Measurements from ENCODE around the gene MATN1. TPM values are rescaled to one million over a fixed set of nuclear protein-coding genes. Genes with fewer than 3 reads are reported as not detected.

The MATN1 gene
- polyA plus RNA-seq, 4 donors: 0.03 to 0.32 TPM; not detected in 2

DNA sequence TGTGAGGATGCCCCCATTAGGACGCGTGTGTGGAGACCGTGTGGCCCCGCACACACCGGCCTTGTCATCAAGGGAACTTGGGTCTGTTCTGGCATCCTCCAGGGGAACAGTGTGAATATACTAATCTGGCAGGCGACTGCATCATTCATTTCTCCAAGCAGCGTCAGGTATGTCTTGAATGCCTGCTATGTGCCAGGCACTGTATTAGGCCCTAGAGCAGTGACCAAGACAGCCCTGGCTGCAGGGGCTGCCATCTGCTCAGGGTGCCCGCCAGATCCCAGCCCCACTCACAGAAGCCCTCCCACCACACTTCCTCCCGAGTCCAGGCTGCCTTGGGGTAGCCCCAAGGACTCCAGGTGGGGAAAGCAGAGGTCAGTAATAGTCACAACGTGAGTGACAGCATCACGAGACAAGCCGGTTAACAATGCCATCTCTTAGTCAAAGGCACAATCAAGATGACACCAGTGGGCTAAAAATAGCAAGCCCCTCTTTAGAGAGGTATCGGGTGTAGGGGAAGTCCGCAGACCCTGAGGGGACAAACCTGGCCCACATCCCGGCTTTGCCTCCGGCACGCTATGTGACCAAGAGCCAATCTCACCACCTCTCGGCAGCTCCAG is 41.7 kb upstream of the MATN1 start:
- H3K36me3 ChIP-seq (ENCODE audit: control insufficient read depth in 3 of 3, insufficient read depth in 2 of 3, low read depth in 1 of 3, low read length in 3 of 3): no peaks in the 10 kb centered on the region
- no peak overlapping the region for H3K27ac ChIP-seq (ENCODE audit: low read depth in 1 of 3, low read length in 2 of 3)
- FAIRE-seq (no peak), DNase-seq (no peak)
- H3K9me3 ChIP-seq (ENCODE audit: control insufficient read depth in 2 of 2, insufficient read depth in 1 of 2, low read depth in 1 of 2, low read length in 1 of 2): peaks cover 0 to 6% of the 10 kb centered on the region in 2 donors
- no peak overlapping the region for H3K4me3 ChIP-seq (ENCODE audit: low read depth in 1 of 3, low read length in 3 of 3)
- WGBS, 3 donors: 91 to 92% (median 92%) methylated on average over 18 of the region's 18 CpGs
- no peaks in the 10 kb centered on the region for H3K27me3 ChIP-seq (ENCODE audit: control insufficient read depth in 3 of 3, insufficient read depth in 3 of 3, low read length in 3 of 3)
- peaks cover 0 to 9% (median 0%) of the 10 kb centered on the region in 3 donors for H3K4me1 ChIP-seq (ENCODE audit: control insufficient read depth in 3 of 3, insufficient read depth in 2 of 3, low read depth in 1 of 3, low read length in 2 of 3)

DNA sequence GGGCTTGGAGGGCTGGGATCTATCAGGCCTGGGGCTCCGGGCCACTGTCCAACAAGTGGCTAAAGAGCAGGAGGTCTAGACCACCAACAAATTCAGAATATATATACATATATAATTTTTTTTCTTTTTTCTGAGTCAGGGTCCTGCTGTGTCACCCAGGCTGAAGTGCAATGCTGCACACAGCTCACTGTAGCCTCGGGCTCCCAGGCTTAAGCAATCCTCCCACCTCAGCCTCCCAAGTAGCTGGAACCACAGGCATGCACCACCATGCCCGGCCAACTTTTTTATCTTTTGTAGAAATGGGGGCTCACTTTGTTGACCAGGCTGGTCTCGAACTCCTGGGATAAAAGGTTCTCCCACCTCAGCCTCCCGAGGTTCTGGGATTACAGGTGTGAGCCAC is 41.0 kb upstream of the MATN1 start:
- no peak overlapping the region for H3K27ac ChIP-seq (ENCODE audit: low read depth in 1 of 3, low read length in 2 of 3)
- peaks cover 0 to 8% of the 10 kb centered on the region in 2 donors for H3K9me3 ChIP-seq (ENCODE audit: control insufficient read depth in 2 of 2, insufficient read depth in 1 of 2, low read depth in 1 of 2, low read length in 1 of 2)
- 84 to 94% (median 89%) methylated on average over 5 of the region's 5 CpGs for WGBS, 3 donors
- H3K4me3 ChIP-seq (ENCODE audit: low read depth in 1 of 3, low read length in 3 of 3): no peak overlapping the region
- peaks cover 0 to 9% (median 0%) of the 10 kb centered on the region in 3 donors for H3K4me1 ChIP-seq (ENCODE audit: control insufficient read depth in 3 of 3, insufficient read depth in 2 of 3, low read depth in 1 of 3, low read length in 2 of 3)
- no peaks in the 10 kb centered on the region for H3K27me3 ChIP-seq (ENCODE audit: control insufficient read depth in 3 of 3, insufficient read depth in 3 of 3, low read length in 3 of 3)
- DNase-seq: no peak
- no peak for FAIRE-seq
- H3K36me3 ChIP-seq (ENCODE audit: control insufficient read depth in 3 of 3, insufficient read depth in 2 of 3, low read depth in 1 of 3, low read length in 3 of 3): no peaks in the 10 kb centered on the region

DNA sequence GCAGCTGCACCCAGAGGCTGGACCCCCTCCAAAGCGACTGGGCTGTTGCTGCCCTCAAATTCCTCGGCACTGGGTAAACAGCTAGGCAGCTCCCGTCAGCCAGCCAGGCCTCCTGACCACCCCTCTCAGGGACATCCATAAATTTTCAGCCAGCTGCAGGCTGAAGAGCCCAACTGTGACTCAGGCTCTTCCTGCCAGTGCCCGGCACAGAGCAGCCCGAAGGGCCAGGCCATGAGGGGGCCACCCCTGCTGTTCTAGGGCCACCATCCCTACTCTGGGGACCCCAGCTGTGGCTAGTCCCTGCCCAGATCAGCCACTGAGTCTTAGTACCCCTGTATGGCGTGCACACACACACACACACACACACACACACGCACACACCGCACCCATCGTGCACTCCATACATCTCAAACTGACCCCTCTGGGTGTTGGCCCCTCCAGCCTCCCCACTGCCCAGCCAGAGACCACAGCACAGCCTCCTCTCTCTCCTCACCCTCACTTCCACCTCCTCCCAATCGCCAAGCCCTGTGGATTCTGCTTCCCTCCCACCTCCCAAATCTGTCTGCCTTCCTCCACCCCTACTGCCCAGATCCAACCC is 40.4 kb upstream of the MATN1 start:
- FAIRE-seq (no peak), DNase-seq (no peak)
- H3K4me3 ChIP-seq (ENCODE audit: low read depth in 1 of 3, low read length in 3 of 3): no peak overlapping the region
- H3K36me3 ChIP-seq (ENCODE audit: control insufficient read depth in 3 of 3, insufficient read depth in 2 of 3, low read depth in 1 of 3, low read length in 3 of 3): no peaks in the 10 kb centered on the region
- 74 to 78% (median 75%) methylated on average over 10 of the region's 10 CpGs for WGBS, 3 donors
- H3K27me3 ChIP-seq (ENCODE audit: control insufficient read depth in 3 of 3, insufficient read depth in 3 of 3, low read length in 3 of 3): no peaks in the 10 kb centered on the region
- H3K27ac ChIP-seq (ENCODE audit: low read depth in 1 of 3, low read length in 2 of 3): no peak overlapping the region
- peaks cover 0 to 9% (median 0%) of the 10 kb centered on the region in 3 donors for H3K4me1 ChIP-seq (ENCODE audit: control insufficient read depth in 3 of 3, insufficient read depth in 2 of 3, low read depth in 1 of 3, low read length in 2 of 3)
- peaks cover 0 to 8% of the 10 kb centered on the region in 2 donors for H3K9me3 ChIP-seq (ENCODE audit: control insufficient read depth in 2 of 2, insufficient read depth in 1 of 2, low read depth in 1 of 2, low read length in 1 of 2)

- Histone ChIP-seq H3K36me3 (ENCODE audit: control insufficient read depth in 3 of 3, insufficient read depth in 2 of 3, low read depth in 1 of 3, low read length in 3 of 3) (no peaks in the 10 kb centered on the region), H3K4me1 (ENCODE audit: control insufficient read depth in 3 of 3, insufficient read depth in 2 of 3, low read depth in 1 of 3, low read length in 2 of 3) (peaks cover 0 to 9% (median 0%) of the 10 kb centered on the region in 3 donors), H3K27ac (ENCODE audit: low read depth in 1 of 3, low read length in 2 of 3) (no peak overlapping the region), H3K9me3 (ENCODE audit: control insufficient read depth in 2 of 2, insufficient read depth in 1 of 2, low read depth in 1 of 2, low read length in 1 of 2) (peaks cover 0 to 8% of the 10 kb centered on the region in 2 donors), H3K4me3 (ENCODE audit: low read depth in 1 of 3, low read length in 3 of 3) (no peak overlapping the region), H3K27me3 (ENCODE audit: control insufficient read depth in 3 of 3, insufficient read depth in 3 of 3, low read length in 3 of 3) (no peaks in the 10 kb centered on the region)
- no peak for FAIRE-seq
- no peak for DNase-seq
- 77 to 87% (median 85%) methylated on average over 7 of the region's 7 CpGs for whole genome bisulfite sequencing, 3 donors
These were observed 39.7 kb upstream of the MATN1 start for GRCh38 chr1:30762930-30763650.

DNA sequence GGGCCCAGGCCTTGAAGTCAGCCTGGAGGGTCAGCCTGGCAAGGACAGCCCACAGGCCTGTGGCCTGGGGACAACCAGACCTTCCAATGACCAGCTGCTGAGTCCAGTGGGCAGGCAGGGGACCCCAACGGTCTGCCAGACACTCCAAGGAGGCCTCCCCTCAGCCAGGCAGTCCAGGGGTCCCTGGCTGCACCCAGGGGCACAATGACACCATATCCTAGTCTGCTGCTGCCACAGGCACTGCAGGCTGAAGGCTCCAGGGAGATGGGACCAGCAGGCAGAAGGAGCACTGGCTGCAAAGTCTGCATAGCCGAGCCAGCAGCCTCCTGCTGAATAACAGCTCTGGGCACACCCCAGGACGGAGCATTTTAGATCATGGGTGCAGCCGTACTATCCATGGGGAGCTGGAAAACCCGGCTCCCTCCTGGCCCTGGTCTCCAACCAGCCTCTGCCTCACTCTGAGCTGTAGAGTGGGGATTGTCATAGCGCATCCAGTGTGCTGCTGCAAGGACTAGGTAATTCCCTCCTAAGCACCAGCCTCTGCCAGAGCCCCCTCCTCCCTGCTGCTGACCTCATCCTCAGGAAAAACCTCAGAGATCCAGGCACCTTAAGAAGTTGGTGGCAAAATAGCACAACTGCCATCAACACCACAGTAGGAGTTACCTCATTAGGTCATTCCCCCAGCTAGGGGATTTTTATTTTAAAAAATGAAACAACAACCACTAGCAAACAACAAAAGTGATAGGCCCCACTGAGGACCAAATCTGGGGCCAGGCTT is 39.0 kb upstream of the MATN1 start:
- Histone ChIP-seq H3K4me1 (ENCODE audit: control insufficient read depth in 3 of 3, insufficient read depth in 2 of 3, low read depth in 1 of 3, low read length in 2 of 3) (peaks cover 0 to 9% (median 0%) of the 10 kb centered on the region in 3 donors), H3K4me3 (ENCODE audit: low read depth in 1 of 3, low read length in 3 of 3) (no peak overlapping the region), H3K27ac (ENCODE audit: low read depth in 1 of 3, low read length in 2 of 3) (no peak overlapping the region), H3K36me3 (ENCODE audit: control insufficient read depth in 3 of 3, insufficient read depth in 2 of 3, low read depth in 1 of 3, low read length in 3 of 3) (no peaks in the 10 kb centered on the region), H3K27me3 (ENCODE audit: control insufficient read depth in 3 of 3, insufficient read depth in 3 of 3, low read length in 3 of 3) (no peaks in the 10 kb centered on the region), H3K9me3 (ENCODE audit: control insufficient read depth in 2 of 2, insufficient read depth in 1 of 2, low read depth in 1 of 2, low read length in 1 of 2) (peaks cover 0 to 8% of the 10 kb centered on the region in 2 donors)
- WGBS, 3 donors: 69 to 80% (median 78%) methylated on average over 6 of the region's 6 CpGs
- no peak for DNase-seq
- no peak for FAIRE-seq

GRCh38 chr1:30761381-30762151 is 38.2 kb upstream of the MATN1 start:
- WGBS, 3 donors: 61 to 78% (median 67%) methylated on average over 11 of the region's 11 CpGs
- FAIRE-seq (no peak), DNase-seq (no peak)
- Histone ChIP-seq H3K36me3 (ENCODE audit: control insufficient read depth in 3 of 3, insufficient read depth in 2 of 3, low read depth in 1 of 3, low read length in 3 of 3) (no peaks in the 10 kb centered on the region), H3K4me1 (ENCODE audit: control insufficient read depth in 3 of 3, insufficient read depth in 2 of 3, low read depth in 1 of 3, low read length in 2 of 3) (peaks cover 0 to 9% (median 0%) of the 10 kb centered on the region in 3 donors), H3K4me3 (ENCODE audit: low read depth in 1 of 3, low read length in 3 of 3) (no peak overlapping the region), H3K27me3 (ENCODE audit: control insufficient read depth in 3 of 3, insufficient read depth in 3 of 3, low read length in 3 of 3) (no peaks in the 10 kb centered on the region), H3K27ac (ENCODE audit: low read depth in 1 of 3, low read length in 2 of 3) (no peak overlapping the region), H3K9me3 (ENCODE audit: control insufficient read depth in 2 of 2, insufficient read depth in 1 of 2, low read depth in 1 of 2, low read length in 1 of 2) (peaks cover 0 to 8% of the 10 kb centered on the region in 2 donors)

DNA sequence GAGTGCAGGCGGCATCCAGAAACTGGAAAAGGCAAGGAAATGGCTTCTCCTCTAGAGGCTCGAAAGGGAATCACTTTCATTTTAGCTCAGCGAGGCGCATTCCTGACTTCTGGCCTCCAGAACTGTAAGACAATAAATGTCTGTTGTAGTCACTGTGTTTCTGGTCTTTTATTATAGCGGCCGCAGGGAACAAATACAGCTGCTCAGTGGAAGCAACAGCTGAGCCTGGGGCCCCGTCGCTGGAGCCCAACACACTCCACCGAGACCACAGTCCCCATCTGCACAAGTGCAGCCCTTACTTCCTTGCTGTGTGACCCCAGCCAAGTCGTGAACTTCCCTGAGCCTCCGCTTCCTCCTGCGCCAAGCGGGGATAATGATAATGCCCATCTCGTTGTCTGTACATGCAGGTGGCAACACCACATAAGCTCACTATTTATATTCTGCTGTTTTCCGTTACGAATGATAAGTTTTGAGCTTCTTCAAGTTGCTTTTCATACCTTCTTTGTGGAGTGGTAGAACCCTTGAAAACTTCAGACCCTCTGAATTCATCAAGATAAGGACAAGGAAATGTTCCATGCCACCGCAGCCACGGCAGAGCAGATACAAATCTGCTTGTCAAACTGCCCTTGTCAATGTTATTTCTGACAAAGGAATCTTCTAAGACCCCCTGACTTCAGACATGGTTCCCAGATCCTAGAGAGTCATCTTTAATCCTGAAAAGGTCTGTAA is 37.4 kb upstream of the MATN1 start:
- H3K4me1 ChIP-seq (ENCODE audit: control insufficient read depth in 3 of 3, insufficient read depth in 2 of 3, low read depth in 1 of 3, low read length in 2 of 3): peaks cover 0 to 9% (median 0%) of the 10 kb centered on the region in 3 donors
- DNase-seq (no peak), FAIRE-seq (no peak)
- 43 to 60% (median 55%) methylated on average over 18 of the region's 18 CpGs for WGBS, 3 donors
- no peaks in the 10 kb centered on the region for H3K36me3 ChIP-seq (ENCODE audit: control insufficient read depth in 3 of 3, insufficient read depth in 2 of 3, low read depth in 1 of 3, low read length in 3 of 3)
- H3K4me3 ChIP-seq (ENCODE audit: low read depth in 1 of 3, low read length in 3 of 3): no peak overlapping the region
- H3K27me3 ChIP-seq (ENCODE audit: control insufficient read depth in 3 of 3, insufficient read depth in 3 of 3, low read length in 3 of 3): no peaks in the 10 kb centered on the region
- peaks cover 0 to 8% of the 10 kb centered on the region in 2 donors for H3K9me3 ChIP-seq (ENCODE audit: control insufficient read depth in 2 of 2, insufficient read depth in 1 of 2, low read depth in 1 of 2, low read length in 1 of 2)
- H3K27ac ChIP-seq (ENCODE audit: low read depth in 1 of 3, low read length in 2 of 3): no peak overlapping the region

All from small intestine (tissue), 7 donors.